CD4-positive, alpha-beta T cell treated with Interleukin-6 for 4 hours (primary cell): ENCODE results near the gene CPT1A.

Experiments
- DNase-seq: peaks from one replicate; pipeline ENCODE4 v3.0.0-alpha.2; 2020; ENCODE audit warnings: mixed read lengths

CPT1A gene

GRCh38 chr11:68751004-68751325 lies 90.8 kb downstream of the CPT1A start:
- no peak for DNase-seq

DNA sequence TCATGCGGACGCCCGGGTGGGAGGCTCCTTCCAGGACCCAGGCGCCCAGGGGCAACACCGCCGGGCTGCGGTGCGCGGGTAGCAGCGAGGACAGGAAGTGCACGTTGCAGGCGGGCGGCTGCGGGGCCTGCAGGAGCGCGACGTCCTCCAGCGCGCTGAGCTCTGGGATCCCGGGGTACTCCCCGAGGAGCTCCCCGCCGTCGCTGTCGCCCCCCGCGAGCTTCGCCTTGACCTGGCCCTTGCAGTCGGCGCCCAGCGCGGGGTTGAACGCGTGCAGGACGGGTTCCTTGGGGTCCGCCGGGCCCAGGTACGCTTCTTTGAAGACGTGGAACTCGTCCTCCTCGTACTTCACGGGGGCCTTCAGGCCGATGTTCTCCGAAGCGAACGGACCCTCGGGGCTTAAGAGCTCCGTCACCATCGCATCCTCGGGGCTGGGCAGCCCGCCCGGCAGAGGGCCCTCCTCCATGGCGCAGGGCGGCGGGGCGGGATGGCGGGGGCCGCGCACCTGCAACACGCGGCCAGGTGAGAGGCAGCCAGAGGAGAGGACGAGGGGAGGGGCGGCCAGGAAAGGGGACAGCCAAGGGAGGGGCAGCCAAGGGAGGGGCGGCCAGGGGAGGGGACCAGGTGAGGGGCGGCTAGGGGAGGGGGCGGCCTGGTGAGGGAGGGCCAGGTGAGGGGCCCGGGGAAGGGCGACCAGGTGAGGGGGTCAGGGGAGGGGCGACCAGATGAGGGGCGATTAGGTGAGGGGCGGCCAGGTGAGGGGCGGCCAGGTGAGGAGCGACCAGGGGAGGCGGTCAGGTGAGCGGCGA lies 91.3 kb downstream of the CPT1A start:
- peak; percentile 35 for DNase-seq

GRCh38 chr11:68749229-68750123 lies 92.2 kb downstream of the CPT1A start:
- no peak for DNase-seq

DNA sequence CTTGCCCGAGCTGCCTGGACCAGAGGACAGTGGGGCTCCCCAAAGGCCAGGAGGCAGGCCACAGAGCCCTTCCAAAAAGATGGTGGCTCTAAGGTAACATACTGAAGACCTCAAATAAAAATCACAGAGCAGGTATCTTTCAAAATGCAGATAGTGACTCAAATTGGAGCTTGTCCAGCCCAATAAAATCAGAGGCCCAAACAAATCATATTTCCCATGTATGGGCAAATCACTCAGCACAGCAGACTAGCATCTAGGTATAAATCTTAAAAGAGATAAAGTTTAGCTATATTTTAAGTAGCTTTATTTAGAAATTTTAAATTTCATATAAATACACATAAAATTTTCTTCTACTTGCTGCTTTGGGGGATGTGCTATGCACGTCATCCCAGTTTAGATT lies 93.7 kb downstream of the CPT1A start:
- DNase-seq: no peak

DNA sequence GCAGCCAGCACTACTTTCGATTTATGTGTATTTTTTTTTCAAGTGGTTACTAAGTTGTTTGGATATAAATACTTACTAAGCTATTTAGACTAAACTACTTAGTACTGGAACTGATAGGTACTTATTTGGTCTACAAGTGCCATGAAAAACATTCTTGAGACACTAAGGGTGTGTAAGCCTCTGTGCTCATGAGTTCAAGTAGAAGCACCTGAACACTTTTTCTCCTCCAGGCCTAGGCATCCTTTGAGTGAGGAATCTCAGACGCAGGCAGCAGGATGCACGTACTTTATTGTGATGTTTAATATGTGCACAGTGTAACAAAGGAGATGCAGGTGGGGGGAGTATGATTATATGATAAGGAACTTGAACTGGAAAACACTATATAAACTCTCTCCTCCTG lies 98.2 kb downstream of the CPT1A start:
- no peak for DNase-seq

GRCh38 chr11:68741463-68741862 lies 100.3 kb downstream of the CPT1A start:
- no peak for DNase-seq

DNA sequence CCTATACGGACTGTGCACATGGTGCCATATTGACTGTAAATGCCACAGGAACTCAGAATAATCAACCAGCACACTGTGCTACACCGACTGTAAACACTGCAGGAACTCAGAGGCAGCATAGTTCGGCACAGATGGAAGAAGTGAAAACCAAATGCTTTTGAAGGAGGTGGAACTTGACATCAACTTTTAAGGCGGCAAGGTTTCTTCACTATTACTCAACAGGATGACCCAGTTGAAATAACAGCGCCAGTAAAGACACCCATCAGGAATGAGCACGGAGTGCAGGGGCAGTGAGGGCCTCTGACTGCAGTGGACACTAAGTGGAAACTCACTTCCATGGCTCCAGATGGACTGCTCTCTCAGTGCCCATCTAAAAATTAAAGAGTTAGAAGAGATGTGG lies 106.1 kb downstream of the CPT1A start:
- DNase-seq: no peak

DNA sequence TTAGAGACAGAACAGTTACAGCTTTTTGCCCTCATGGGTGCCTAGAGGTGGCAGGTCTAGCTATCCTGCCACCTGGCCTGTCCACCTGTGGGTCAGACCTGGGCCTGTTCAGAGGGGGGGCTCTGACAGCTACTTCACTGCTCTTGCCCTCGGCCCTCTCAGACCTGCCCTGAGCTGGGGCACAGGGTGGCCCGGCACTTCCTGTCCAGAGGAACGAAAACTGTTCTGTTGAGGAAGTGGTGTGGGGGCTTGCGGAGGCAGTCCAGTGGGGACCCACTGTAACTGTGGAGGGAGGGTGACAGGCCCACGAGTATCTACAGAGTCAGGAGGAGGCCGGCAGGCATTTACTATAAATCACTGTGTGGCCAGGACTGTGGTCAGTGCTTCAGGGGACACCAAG lies 106.6 kb downstream of the CPT1A start:
- no peak for DNase-seq

DNA sequence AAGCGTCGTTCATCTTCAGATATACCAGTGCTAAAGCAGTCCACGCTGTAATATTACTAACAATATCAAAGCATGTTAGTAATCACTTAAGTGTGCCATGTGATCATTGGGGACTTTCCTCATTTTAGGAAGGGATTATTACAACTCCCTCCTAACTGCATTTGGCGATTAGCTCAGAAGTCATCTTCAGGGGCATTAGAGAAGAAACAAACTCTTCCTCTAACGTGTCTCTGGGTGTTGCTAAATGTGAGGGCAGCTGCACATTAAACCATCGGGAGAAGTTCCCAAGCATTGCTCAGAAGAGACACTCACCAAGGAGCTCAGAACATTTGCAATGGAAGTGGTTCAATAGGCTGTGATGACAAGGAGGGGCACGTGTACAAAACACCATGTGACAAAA lies 107.6 kb downstream of the CPT1A start:
- no peak for DNase-seq

- no peak for DNase-seq
Observed at GRCh38 chr11:68727783-68728182, 113.9 kb downstream of the CPT1A start.

DNA sequence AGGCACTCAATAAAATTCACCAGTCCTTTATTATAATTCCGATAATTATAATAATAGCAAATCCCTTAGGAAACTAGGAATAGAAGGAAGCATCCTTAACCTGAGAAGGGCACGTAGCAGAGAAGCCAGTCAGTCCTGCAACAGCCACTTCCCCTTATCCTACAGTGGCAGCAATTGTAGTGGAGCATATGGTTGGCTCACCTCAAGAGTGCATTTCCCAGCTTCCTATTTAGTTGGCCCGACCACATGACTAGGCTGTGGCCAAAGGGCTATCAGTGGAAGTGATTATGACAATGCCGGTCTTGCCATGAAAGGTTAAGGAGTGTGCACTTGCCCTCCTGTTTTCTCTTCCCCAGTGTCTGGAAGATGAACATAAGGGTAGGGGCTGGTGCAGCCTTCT lies 117.4 kb downstream of the CPT1A start:
- DNase-seq: no peak

DNA sequence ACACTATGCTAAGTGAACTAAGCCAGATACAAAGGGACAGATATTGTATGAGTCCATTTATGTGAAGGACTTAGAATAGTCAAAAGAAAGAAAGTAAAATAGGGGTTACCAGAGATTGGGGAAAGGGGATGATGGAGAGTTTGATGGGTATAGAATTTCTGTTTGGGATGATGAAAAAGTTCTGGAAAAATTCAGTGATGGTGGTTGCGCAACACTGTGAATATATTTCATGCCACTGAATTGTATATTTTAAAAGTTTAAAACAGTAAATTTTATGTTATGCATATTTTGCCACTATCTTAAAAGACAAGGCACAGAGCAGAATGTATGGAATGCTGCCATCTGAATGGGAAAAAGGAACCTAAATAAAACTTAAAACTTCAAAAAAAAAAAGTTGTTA lies 119.6 kb downstream of the CPT1A start:
- no peak for DNase-seq

DNA sequence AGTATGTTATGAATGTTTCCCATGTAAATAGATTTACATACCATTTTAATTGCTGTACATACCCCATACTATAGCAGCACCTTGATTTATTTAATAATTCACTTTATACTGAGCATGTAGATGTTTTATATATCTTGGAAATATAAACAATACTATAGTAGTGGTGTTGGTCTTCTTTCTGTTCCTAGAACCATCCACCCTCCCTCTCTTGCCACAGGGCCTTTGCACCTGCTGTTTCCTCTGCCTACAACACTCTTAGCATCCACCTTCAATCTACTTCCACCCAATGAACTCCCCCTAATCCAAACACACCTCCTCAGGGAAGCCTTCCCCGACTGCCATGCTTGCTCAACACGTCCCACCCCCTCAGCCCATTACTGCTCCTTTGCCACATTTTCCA lies 120.6 kb downstream of the CPT1A start:
- DNase-seq: no peak

GRCh38 chr11:68715456-68716122 lies 126.1 kb downstream of the CPT1A start:
- no peak for DNase-seq

- DNase-seq: no peak
Observed at GRCh38 chr11:68714060-68714856, 127.5 kb downstream of the CPT1A start.

DNA sequence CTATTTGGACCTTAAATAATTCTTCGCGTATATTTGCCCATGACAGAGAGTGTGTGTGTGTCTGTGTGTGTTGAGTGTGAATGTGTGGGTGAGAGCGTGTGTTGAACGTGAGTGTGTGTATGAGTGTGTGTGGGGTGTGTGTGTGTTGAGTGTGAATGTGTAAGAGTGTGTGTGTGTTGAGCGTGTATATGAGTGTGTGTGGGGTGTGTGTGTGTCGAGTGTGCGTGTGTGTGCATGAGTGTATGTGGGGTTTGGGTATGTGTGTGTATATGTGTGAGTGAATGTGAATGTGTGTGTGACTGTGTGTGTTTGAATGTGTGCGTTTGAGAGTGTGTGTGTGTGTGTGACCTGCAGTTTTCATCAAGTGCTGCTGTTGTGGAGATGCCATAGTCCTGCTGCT lies 130.6 kb downstream of the CPT1A start:
- no peak for DNase-seq

DNA sequence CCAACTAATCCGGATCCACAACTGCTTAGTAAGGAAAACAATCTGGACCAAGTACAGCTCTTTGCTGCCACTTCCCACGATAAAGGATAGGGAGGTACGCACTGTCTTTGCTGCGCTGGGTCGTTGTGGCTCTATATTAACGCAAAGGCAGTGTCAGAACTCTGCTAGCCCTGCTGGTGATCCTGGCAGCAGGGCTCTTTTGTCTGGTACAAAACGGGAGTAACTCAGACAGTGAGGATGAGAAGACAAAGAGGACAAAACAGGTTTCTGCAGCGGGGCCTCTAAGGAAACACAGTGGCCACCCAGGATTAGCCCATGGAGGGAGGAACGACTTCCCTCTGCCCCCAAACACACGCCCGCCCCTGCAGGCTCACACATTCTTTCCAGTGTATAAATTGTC lies 131.3 kb downstream of the CPT1A start:
- no peak for DNase-seq

DNA sequence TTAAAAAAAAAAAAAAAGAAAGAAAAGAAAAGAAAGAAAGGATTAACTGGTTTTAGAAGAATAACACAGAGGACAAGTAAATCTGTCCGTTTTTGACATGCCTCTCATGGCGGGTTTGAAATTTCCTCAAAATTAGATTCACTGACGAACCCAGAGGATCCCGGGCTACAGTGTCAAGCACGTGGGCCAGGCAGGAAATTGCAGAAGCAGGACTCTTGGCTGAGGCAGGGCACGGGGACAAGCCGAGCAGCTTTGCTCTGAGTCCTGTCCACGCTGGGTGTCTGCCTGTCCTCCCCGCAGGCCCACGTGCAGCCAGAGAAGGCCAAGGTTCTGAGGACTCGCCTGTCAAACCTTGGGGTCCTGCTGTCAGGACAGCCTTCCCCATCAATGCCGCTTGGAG lies 132.7 kb downstream of the CPT1A start:
- DNase-seq: no peak

- no peak for DNase-seq
Observed at GRCh38 chr11:68707527-68707926, 134.2 kb downstream of the CPT1A start.

- no peak for DNase-seq
Observed at GRCh38 chr11:68704887-68705286, 136.8 kb downstream of the CPT1A start.
